Activated CD4-positive, alpha-beta T cell treated with anti-CD3 and anti-CD28 coated beads, Interleukin-10, Interleukin-2, amounts not matched to agents 100 ng/mL and 50 ng/mL, durations not matched to agents 16 hours and 8 hours (primary cell): Measurements from ENCODE around the gene CBARP.
"Not testable (repeated sequence)": the region's sequence is repeated elsewhere in the genome, so short reads cannot be mapped to it uniquely, and the experiment has no call there.

ENCODE experiments used
- DNase-seq: peaks from one replicate; pipeline ENCODE4 v3.0.0-alpha.2; 2020

Gene CBARP

DNA sequence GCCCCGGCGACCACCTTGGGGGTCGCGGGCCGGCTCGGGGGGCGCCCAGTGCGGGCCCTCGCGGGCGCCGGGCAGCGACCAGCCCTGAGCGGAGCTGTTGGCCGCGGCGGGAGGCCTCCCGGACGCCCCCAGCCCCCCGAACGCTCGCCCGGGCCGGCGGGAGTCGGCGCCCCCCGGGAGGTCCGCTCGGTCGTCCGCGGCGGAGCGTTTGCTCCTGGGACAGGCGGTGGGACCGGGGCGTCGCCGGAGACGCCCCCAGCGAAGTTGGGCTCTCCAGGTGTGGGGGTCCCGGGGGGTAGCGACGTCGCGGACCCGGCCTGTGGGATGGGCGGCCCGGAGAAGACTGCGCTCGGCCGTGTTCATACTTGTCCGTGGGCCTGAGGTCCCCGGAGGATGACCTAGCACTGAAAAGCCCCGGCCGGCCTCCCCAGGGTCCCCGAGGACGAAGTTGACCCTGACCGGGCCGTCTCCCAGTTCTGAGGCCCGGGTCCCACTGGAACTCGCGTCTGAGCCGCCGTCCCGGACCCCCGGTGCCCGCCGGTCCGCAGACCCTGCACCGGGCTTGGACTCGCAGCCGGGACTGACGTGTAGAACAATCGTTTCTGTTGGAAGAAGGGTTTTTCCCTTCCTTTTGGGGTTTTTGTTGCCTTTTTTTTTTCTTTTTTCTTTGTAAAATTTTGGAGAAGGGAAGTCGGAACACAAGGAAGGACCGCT lies 31.5 kb downstream of the CBARP start:
- no peak for DNase-seq

- DNase-seq, result peak; percentile 100
These were observed 32.4 kb downstream of the CBARP start, which contains the start of gene STK11 for GRCh38 chr19:1205114-1206099. Gene STK11 (plus strand): TSS chr19:1205778. CDS start chr19:1206914, 1,136 bp downstream.

GRCh38 chr19:1200614-1201013 lies 37.2 kb downstream of the CBARP start:
- DNase-seq, result not testable (repeated sequence)

DNA sequence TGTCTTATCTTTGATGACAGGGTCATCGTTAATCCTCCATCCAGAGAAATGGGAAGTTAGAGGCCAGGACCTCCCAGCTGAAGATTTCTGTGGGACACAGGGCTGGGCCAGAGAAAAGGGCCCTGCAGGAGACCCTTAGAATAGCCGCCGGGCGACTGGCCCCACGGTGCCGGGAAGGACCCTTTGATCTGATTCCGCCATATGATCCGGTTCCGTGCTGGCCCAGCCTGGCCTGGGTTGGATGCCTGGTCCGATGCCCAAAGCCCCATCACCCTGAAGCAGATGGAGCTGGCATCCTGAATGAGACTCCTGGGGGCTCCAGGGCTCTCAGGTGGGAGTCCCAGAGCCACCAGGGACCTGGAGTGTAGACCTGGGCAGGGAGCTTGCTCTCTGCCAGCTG lies 38.3 kb downstream of the CBARP start:
- DNase-seq, result no peak

- peak; percentile 75 for DNase-seq
These were observed 48.4 kb downstream of the CBARP start for GRCh38 chr19:1189419-1189818.

GRCh38 chr19:1183543-1184172 lies 54.1 kb downstream of the CBARP start:
- no peak for DNase-seq

DNA sequence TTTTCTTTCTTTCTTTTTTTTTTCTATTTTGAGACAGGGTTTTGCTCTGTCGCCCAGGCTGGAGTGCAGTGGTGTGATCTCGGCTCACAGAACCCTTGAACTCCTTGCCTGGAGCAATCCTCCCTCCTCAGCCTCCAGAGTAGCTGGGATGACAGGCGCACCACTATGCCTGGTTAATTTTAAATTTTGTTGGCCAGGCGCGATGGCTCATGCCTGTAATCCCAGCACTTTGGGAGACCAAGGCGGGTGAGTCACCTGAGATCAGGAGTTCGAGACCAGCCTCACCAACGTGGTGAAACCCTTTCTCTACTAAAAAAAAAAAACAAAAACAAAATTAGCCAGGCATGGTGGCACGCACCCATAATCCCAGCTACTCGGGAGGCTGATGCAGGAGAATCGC lies 55.1 kb downstream of the CBARP start:
- no peak for DNase-seq

DNA sequence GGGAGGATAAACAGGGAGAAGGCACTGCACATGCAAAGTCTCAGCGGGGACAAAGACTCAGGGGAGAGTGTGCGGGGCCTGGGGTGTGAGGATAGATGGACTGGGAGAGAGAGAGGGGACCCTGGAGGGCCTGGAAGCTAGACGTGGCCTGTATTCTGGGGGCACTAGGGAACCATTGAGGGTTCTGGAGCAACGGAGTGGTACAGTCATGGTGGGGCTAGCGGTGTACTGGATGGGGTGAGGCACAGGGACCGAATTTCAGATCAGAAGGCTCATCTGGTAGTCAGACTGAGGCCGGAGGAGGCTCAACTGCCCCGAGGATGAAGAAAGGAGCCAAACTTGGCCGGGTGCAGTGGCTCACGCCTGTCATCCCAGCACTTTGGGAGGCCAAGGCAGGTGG lies 55.7 kb downstream of the CBARP start:
- no peak for DNase-seq

DNA sequence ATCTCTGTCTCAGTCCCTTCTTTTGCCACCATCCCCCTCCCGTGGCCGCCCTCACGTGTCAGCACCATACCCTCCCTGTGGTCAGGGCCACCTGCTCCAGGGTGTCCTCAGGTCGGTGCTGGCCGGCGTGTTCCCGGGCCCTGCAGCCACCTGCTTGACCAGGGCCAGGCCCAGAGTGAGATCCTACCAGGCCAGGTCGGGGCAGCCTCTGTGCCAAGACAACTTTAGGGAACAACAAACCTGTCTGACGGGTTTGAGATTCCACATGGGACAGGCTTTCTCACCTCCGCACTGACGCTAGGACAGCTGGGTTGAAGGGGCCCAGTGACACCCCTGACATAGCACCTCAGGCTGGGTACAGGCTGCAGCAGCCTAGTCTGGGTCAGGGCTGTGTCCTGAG lies 56.2 kb downstream of the CBARP start:
- no peak for DNase-seq
